Fibroblast of skin of left quadriceps (primary cell): ENCODE measurements around the gene PRPF6.

Source experiments
- DNase-seq, 2 experiments: peaks; one replicate each; pipeline ENCODE4 v3.0.0-alpha.2; 2013; ENCODE audit warnings: low read depth in 2 of 2

Gene PRPF6, protein sequence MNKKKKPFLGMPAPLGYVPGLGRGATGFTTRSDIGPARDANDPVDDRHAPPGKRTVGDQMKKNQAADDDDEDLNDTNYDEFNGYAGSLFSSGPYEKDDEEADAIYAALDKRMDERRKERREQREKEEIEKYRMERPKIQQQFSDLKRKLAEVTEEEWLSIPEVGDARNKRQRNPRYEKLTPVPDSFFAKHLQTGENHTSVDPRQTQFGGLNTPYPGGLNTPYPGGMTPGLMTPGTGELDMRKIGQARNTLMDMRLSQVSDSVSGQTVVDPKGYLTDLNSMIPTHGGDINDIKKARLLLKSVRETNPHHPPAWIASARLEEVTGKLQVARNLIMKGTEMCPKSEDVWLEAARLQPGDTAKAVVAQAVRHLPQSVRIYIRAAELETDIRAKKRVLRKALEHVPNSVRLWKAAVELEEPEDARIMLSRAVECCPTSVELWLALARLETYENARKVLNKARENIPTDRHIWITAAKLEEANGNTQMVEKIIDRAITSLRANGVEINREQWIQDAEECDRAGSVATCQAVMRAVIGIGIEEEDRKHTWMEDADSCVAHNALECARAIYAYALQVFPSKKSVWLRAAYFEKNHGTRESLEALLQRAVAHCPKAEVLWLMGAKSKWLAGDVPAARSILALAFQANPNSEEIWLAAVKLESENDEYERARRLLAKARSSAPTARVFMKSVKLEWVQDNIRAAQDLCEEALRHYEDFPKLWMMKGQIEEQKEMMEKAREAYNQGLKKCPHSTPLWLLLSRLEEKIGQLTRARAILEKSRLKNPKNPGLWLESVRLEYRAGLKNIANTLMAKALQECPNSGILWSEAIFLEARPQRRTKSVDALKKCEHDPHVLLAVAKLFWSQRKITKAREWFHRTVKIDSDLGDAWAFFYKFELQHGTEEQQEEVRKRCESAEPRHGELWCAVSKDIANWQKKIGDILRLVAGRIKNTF

DNA sequence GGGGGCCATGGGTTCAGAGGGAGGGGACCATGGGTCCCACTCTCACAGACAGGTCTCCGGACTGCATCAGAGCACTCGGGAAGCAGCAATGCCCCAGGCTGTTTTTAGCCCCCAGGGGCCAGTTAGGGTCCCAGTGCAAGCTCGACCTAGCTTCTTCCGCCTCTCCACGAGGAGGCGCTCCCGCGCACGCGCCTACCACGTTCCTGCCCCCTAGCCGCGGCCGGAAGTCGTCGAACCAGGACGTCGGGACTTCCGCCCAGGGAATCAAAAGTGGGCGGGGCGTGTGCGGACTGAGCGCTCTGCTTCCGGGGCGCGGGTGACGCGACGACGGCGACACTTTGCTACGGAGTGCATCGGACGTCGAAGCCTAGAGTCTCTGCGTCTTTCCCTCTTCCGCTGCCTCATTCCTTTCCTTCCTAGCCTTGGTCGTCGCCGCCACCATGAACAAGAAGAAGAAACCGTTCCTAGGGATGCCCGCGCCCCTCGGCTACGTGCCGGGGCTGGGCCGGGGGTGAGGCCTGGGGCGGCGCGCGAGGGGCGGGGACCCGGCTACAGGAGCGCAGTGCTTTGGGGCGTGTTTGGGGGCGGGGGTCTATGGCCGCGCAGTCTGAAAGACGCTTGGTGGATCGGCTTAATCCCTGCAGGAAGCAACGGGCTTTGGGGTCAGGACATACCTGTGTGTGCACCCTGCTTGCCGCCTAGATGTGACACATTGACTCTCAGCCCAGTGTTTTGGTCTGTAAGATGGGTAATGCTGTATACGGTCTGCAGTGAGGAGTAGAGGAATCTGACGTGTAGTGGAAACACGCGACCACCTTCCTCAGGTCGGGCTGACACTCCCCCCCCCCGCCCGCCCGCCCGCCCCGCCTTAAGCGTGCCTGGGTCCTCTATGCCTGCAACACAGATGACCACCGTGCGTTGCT lies at the start of gene PRPF6:
Gene PRPF6, plus strand, starts transcription at position 327 of the 923 bp plus-strand sequence. Its CDS starts 114 bp downstream, at position 441.
- DNase-seq, result peak; percentile 85 to 87

GRCh38 chr20:63931735-63932134 lies 49.2 kb upstream of the PRPF6 start:
- no peak for DNase-seq

DNA sequence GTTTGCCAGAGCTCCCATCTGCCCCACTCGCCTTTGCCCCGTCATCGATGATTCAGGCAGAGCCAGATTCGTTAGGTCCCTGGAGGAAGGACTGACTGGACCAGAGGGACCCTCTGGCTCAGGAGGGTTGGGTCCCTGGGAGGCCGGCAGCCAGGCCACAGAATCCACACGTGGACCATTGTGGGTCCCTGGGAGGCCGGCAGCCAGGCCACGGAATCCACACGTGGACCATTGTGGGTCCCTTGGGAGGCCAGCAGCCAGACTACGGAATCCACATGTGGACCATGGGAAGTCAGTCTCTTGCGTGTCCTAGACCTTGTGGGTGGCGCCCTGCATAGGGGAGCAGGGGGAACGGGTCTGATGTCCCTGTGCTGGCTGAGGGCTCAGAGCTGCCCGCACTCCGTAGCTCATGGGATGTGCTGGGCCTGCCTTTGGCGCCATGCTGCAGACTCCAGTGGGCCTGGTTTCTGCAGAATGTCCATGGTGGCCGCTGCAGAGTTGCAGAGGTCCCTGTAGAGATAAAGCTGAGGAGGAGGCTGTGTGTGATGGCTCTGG lies 48.2 kb upstream of the PRPF6 start:
- DNase-seq, result no peak

GRCh38 chr20:63933646-63934045 lies 47.3 kb upstream of the PRPF6 start:
- no peak for DNase-seq

DNA sequence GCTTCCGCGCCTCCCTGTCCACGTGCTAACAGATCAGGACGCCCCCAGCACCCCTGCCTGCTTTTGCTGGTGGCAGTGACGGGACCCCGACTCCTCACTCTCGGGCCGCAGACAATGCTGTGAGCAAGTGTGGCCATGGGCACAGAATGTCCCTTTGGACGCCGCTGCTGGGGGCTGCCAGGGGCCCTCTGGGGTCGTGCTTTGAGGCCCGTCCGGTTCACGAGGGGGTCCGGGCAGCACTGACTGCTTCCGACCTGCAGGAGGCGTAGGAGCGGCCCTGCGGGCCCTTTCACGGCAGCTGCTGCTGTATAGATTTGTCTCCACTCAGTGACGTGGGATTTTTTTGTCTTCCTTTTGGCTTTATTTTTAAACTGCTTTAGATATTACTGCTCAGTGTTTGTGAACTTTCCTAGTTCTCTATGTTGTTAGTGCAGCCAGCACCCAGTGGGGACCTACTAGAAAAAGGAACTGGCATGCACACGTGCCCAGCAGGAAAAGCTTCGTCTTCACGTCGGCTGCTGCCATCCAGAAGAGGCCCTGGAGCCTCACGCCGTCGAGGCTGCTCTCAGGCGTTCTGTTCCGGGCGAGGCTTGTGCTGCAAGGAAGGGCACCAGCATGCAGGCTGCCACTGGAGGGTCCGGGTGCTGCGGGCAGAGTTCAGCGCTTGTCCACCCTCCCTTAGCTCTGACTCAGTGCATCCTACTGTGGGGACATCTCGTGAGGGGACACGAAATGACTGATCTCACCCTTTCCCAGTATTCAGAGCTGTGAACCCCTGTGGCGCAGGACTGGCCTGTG lies 46.5 kb upstream of the PRPF6 start:
- DNase-seq, result no peak

GRCh38 chr20:63935447-63935846 lies 45.5 kb upstream of the PRPF6 start:
- DNase-seq, result no peak

DNA sequence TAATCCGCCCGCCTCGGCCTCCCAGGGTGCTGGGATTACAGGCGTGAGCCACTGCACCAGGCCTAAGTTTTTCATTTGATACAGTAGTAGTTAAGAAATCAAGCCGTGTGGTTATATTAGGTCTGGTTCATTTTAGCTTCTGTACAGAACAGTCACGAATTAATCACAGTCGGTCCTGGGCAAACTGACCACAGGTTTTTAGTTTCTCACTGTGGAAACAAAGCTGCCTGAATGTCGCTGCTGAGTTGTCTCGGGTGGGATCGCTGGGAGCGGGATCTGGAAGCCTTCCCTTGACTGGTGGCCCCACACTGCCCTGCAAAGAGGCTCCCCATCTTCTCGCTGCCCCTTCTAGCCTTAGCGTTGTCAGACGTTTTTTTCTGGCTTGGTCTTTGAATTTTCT lies 43.3 kb upstream of the PRPF6 start:
- no peak for DNase-seq

GRCh38 chr20:63939061-63939935 lies 41.6 kb upstream of the PRPF6 start:
- DNase-seq, result no peak

GRCh38 chr20:63940071-63940471 lies 40.9 kb upstream of the PRPF6 start:
- DNase-seq, result no peak

- DNase-seq, result no peak
Observed at GRCh38 chr20:63940472-63941266, 40.3 kb upstream of the PRPF6 start.

DNA sequence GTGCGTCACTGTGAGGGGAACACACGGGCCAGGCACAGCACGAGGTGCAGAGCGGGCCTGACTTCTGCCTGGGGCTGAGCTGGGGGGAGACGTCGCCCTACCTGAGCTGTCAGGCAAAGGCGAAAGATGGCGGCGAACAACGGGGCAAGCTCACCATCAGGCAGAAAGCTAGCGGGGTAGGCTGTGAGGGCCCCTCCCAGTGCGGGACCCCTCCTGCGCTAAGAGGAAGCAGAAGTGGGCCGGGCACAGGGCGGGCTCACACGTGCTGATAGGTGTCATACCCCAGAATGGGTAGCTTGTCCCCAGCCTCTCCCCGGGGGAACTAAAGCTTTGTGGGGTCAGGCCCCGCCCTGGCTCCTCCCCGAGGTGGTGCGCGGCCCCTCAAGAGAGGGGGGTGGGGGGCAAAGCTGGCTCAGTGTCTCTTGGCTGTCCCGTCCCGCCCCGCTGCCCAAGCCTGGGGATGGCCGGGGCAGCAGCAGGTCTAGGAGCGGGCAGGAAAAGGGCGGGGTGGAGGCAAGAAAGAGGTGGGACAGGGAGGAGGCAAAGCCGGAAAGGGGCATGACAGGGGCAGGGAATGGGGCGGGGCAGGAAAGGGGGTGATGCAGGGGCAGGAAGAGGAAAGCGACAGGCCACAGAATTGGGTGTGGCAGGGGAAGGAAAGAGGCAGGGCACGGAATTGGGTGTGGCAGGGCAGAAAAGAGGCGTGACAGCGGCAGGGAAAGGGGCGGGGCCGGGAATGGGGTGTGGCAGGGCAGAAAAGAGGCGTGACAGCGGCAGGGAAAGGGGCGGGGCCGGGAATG lies 39.5 kb upstream of the PRPF6 start:
- no peak for DNase-seq

DNA sequence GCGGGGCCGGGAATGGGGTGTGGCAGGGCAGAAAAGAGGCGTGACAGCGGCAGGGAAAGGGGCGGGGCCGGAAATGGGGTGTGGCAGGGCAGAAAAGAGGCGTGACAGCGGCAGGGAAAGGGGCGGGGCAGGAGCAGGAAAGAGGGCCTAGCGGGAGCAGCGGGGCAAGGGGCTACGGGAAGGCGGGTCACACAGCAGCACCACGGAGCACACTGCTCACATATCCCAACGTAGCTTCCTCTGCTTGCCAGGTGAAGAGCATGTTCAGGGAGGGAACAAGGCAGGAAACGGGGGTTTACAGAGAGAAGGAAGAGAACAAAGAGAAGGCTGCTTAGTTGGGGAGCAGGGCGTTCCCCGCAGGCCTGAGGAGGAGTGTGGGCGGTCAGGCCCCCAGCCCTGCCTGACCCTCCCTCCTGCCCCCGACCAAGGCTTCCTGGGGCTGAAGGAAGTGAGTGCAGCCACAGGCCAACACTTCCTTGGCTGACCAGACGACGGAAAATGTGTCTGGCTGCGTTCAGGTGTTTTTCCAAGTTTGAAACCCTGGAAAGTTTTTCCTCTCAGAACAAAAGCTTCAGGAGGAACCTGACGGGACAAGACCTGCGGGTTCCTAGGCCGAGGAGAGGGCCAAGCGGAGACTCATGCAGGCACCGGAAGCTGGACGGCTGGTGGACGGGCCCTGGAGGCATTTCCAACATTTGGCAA lies 38.5 kb upstream of the PRPF6 start:
- DNase-seq, result no peak

DNA sequence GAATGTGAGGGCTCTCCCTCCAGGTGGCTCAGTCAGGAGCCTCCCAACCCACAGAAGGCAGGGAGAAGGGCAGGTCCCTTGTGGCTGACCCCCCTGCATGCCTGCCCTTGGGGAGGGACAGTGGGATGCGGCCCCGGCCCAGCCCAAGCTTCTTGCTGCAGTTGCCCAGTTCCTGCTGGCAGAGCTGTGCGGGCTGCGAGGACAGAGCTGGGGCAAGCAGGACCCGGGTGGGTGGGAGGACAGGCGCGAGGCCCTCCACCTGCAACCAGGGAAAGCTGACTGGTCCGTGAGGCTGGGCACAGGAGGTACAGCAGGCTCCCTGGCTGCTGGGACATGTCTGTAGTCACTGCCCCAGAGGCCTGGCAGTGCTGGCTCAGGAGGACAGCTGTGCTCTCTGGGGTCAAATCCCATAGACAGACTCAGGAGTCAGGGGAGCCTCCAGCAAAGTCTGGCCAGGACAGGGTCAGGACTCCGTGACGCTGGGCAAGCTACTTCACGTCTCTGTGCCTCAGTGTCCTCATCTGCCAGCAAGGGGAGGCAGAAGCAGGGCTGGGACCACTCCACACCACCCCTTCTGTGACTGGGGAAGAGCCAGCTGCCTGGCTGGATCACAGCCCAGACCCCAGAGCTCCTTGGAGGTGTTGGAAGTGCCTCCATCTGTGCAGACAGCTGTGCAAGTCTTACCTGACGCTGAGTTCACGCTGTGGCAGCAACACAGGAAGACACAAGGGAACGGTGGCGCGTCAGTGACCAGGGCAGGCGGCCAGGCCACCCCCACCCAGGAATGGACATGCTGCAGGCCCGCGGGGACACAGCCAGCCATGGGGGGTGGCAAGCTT lies 37.7 kb upstream of the PRPF6 start:
- DNase-seq, result no peak

DNA sequence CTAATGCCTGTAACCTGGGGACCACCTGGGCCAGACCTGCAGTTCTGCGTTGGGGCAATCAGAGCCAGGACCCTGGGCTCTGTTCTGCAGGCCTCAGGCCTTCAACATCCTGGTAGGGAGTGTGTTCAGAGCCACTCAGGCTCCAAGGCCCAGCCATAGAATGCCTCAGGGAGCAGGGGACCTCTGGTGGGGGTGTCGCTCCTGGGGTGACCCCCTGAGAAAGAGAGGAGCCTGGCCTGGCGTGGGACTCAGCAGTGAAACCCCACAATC lies 37.2 kb upstream of the PRPF6 start:
- no peak for DNase-seq

DNA sequence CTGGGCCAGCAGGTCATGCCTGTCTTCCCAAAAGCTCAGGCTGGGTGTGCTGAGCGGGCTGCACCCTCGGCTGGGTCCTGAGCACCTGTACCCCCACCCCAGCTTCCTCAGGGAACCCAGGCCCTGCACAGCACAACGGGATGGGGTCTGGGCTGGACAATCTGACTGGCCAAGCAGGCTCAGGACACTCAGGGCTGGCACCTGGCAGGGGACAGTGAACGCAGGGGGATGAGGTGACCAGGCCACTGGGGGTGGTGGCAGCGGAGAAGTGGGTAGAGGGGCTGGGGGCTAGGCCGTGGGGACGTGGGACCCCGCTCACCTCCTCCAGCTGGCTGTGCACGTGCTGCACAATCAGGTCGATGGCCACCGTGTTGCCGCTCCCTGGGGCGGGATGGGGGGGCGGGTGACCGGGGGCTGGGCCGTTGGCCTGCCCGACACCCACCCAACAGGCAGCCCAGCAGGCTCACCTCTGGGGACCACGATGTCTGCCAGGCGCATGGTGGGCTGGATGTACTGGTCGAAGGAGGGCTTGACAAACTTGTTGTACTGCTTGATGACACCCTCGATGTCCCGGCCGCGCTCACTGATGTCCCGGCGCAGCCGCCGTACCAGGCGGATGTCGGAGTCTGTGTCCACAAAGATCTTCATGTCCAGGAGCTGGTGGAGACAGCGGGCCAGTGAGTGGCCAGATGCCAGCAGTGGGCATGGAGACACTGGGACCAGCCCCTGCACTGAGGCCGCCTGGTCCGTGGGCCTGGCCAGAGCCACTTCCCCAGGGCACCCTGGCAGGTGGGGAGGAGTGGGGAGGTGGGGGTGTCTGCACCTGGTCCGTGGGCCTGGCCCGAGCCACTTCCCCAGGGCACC lies 36.6 kb upstream of the PRPF6 start:
- no peak for DNase-seq
